Ectodermal cell (in vitro differentiated cells): ENCODE measurements around the gene SERPINB12.

Experiments used
- H3K27ac ChIP-seq: 2 replicates; pipeline ENCODE4 v1.7.0; 2013; ENCODE audit warnings: mild to moderate bottlenecking, low read depth, low read length; ENCODE audit not compliant: insufficient read depth, poor library complexity, severe bottlenecking
- H3K27me3 ChIP-seq: 2 replicates; pipeline ENCODE4 v1.7.0; 2013; ENCODE audit warnings: mild to moderate bottlenecking, low read length; ENCODE audit not compliant: insufficient read depth, control insufficient read depth, poor library complexity, severe bottlenecking
- H3K36me3 ChIP-seq: one replicate; pipeline ENCODE4 v1.7.0; 2013; ENCODE audit warnings: low read length; ENCODE audit not compliant: control insufficient read depth, insufficient read depth
- H3K4me1 ChIP-seq: one replicate; pipeline ENCODE4 v1.7.0; 2013; ENCODE audit warnings: low read length; ENCODE audit not compliant: control insufficient read depth, insufficient read depth
- H3K4me3 ChIP-seq: 2 replicates; pipeline ENCODE4 v1.7.0; 2013; ENCODE audit warnings: low read depth, low read length, control low read depth; ENCODE audit not compliant: insufficient read depth
- H3K9me3 ChIP-seq: 2 replicates; pipeline ENCODE4 v1.7.0; 2013; ENCODE audit warnings: mild to moderate bottlenecking, low read length, moderate library complexity; ENCODE audit not compliant: control insufficient read depth
- WGBS, 2 experiments: methylation state at CpG; one replicate each; pipeline ENCODE4 v1.1.7; 2013; ENCODE audit warnings: missing lambda C conversion rate in 2 of 2; 5-methylcytosine and 5-hydroxymethylcytosine counted together

The SERPINB12 gene

DNA sequence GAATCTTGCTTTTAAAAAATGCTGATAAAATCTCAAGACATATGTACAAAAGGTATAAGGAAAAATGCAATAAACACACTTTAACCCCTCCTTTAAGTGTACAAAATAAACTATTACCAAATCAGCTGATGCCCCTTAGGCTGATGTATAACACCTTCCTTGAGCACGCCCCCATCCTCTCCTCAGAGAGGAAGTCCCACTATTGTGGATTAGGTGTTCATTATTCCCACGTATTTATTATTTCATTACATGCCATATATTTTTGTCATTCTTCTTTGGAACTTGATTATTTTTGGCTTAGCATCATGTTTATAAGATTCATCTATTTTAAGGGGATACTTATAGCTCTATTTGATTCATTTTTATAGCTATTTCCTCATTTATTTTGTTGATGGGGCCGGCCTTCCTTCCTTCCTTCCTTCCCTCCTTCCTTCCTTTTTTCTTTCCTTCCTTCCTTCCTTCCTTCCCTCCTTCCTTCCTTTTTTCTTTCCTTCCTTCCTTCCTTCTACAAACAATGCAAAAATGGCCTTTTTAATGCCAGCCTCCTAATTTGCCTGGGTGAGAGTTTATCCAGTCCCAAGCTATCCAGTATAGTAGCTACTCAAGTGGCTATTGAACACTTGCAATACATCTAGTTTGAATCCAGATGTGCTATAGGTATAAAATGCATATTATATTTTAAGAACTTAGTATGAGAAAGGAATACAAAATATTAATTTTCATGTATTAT, 49.0 kb downstream of the SERPINB12 start:
- Histone ChIP-seq H3K4me1 (no peaks in the 10 kb centered on the region), H3K27ac (no peak overlapping the region), H3K36me3 (no peaks in the 10 kb centered on the region), H3K27me3 (no peaks in the 10 kb centered on the region), H3K4me3 (no peak overlapping the region), H3K9me3 (no peaks in the 10 kb centered on the region)
- 86 to 98% methylated on average over 2 of the region's 3 CpGs for WGBS, 2 experiments

DNA sequence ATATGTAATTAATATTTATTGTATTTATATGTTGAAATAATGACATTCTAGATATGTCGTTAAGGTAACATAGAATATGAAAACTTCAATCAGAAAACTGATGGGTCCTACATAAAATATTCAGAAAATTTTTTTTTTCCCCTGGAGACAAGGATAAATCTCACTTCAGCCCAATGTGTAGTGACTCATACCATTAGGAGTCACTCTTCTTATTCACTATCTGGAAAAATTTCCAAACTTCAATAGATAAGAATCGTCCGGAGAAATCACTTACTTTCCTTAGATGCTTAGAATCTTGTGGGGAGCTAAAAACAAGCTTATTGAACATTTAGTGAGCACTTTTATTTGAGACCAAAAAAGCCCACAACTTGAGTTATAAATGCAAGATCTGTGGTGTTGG, 49.6 kb downstream of the SERPINB12 start:
- Histone ChIP-seq H3K4me1 (no peaks in the 10 kb centered on the region), H3K36me3 (no peaks in the 10 kb centered on the region), H3K27ac (no peak overlapping the region), H3K9me3 (no peaks in the 10 kb centered on the region), H3K4me3 (no peak overlapping the region), H3K27me3 (no peaks in the 10 kb centered on the region)
- 100% methylated on average over 2 of the region's 3 CpGs; no CpG with 5 or more reads in 1 of the 2 experiments for WGBS, 2 experiments

DNA sequence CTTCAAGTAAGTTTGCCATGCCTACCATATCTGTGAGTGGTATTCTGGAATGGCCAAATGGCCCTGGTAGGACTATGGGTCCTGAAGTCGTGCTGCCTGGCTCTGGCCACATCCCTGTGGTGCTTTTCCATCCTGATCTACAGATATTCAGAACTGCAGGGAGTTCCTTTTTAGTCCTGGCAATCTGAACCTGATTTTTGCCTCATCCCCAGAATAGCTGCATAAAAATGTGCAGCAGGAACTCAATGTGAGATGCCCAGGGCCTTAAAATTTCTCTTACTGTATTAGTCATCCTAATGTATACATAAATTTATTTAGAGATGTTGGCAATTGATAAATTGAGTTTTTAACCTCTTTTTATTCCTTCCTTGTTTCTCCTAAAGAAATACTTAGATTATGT, 50.3 kb downstream of the SERPINB12 start:
- Histone ChIP-seq H3K9me3 (no peaks in the 10 kb centered on the region), H3K27ac (no peak overlapping the region), H3K27me3 (no peaks in the 10 kb centered on the region), H3K4me3 (no peak overlapping the region), H3K36me3 (no peaks in the 10 kb centered on the region), H3K4me1 (no peaks in the 10 kb centered on the region)
- WGBS, 2 experiments: 55 to 68% methylated on average over 1 of the region's 1 CpG

- H3K27me3 ChIP-seq: no peaks in the 10 kb centered on the region
- no peaks in the 10 kb centered on the region for H3K9me3 ChIP-seq
- no peaks in the 10 kb centered on the region for H3K4me1 ChIP-seq
- H3K4me3 ChIP-seq: no peak overlapping the region
- no peaks in the 10 kb centered on the region for H3K36me3 ChIP-seq
- WGBS, 2 experiments: 78 to 82% methylated on average over 14 of the region's 14 CpGs
- no peak overlapping the region for H3K27ac ChIP-seq
Measured at GRCh38 chr18:63596964-63597363, 54.8 kb downstream of the SERPINB12 start.

DNA sequence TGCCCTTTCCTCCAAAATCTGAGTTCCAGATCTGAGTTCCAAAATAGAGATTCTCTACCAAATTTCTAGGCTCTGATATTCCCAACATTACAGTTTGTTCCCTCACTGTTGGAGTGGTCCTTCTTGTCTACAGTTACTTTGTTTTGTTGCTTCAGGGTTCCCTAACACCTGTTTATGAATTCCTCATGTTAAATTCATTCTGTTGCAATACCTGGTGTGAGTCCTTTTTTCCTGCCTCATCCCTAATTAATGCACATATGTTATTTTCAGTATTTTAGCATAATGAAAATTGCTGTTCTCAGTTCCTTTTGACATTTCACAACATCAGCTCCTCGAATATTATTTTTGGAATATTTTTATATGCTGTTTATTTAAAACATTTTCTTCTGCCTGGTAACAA, 61.2 kb downstream of the SERPINB12 start:
- WGBS, 2 experiments: no CpG with 5 or more reads among the region's 1 CpG
- Histone ChIP-seq H3K36me3 (no peaks in the 10 kb centered on the region), H3K4me1 (no peaks in the 10 kb centered on the region), H3K27me3 (no peaks in the 10 kb centered on the region), H3K9me3 (no peaks in the 10 kb centered on the region), H3K4me3 (no peak overlapping the region), H3K27ac (no peak overlapping the region)

DNA sequence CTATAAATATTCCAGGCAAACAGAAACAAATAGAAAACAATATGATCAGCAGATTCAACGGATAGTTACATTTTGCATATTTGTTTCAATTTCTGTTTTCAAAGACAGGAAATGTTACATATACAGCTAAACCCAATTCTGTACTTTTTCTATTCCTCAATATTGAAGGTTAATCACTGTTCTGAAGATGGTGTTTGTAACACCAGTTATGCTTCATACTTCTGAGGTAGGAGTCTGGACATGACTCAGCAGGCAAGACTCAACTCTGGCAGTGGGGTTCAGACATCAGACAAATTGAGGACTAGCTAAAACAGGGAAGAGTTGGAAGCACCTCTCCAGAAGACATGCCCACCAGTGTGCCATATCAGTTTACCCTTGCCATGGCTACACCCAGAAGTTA, 61.6 kb downstream of the SERPINB12 start:
- H3K27ac ChIP-seq: no peak overlapping the region
- H3K36me3 ChIP-seq: no peaks in the 10 kb centered on the region
- WGBS, 2 experiments: 0% methylated on average over 1 of the region's 1 CpG; no CpG with 5 or more reads in 1 of the 2 experiments
- H3K27me3 ChIP-seq: no peaks in the 10 kb centered on the region
- no peaks in the 10 kb centered on the region for H3K4me1 ChIP-seq
- no peaks in the 10 kb centered on the region for H3K9me3 ChIP-seq
- no peak overlapping the region for H3K4me3 ChIP-seq

DNA sequence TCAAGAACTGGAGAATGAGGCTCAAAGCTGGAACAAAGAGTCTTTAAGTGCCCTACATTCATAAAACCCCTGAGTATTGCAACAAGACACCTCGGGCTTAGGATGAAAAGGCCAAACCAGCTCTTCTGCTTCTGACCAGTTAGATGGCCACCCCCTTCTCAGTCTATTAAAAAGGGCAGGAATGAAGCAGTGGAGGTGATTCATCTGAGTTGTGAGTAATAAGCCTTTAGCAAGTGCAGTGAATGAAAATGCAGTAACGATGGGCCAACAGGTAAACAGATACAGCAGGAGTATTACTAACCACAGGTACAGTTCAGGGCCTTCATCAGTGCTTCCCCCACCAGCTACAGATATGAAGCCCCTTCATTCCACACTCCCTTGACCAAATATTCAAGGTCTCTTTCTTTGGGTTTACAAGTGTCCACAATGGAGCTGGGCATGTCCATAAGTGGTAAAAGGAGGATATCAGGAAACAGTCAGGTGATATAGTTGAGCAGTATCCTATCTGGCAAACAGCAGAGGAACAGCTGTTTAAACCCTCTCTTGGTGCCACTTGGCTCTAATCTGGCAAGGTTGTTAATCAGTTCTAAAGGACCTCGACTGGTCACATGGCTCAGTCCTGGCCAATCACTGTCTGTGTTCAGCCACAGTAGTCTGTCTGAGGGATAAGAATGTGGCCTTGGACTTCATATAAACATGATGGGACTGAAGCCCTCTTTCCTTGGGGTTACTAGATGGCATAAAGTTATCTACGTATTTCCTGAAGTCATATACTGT, 62.8 kb downstream of the SERPINB12 start:
- Histone ChIP-seq H3K36me3 (no peaks in the 10 kb centered on the region), H3K27ac (no peak overlapping the region), H3K4me1 (no peaks in the 10 kb centered on the region), H3K9me3 (no peaks in the 10 kb centered on the region), H3K27me3 (no peaks in the 10 kb centered on the region), H3K4me3 (no peak overlapping the region)
- WGBS, 2 experiments: 89 to 95% methylated on average over 4 of the region's 4 CpGs

GRCh38 chr18:63606526-63606925, 64.4 kb downstream of the SERPINB12 start:
- H3K27ac ChIP-seq: no peak overlapping the region
- no peaks in the 10 kb centered on the region for H3K4me1 ChIP-seq
- H3K36me3 ChIP-seq: no peaks in the 10 kb centered on the region
- WGBS, 2 experiments: 89 to 100% methylated on average over 2 to 3 of the region's 3 CpGs
- H3K4me3 ChIP-seq: no peak overlapping the region
- H3K27me3 ChIP-seq: no peaks in the 10 kb centered on the region
- no peaks in the 10 kb centered on the region for H3K9me3 ChIP-seq

GRCh38 chr18:63613420-63613819, 71.3 kb downstream of the SERPINB12 start:
- no peak overlapping the region for H3K27ac ChIP-seq
- no peaks in the 10 kb centered on the region for H3K9me3 ChIP-seq
- no peak overlapping the region for H3K4me3 ChIP-seq
- H3K27me3 ChIP-seq: no peaks in the 10 kb centered on the region
- H3K36me3 ChIP-seq: no peaks in the 10 kb centered on the region
- no peaks in the 10 kb centered on the region for H3K4me1 ChIP-seq
- 90 to 93% methylated on average over 4 of the region's 4 CpGs for WGBS, 2 experiments

DNA sequence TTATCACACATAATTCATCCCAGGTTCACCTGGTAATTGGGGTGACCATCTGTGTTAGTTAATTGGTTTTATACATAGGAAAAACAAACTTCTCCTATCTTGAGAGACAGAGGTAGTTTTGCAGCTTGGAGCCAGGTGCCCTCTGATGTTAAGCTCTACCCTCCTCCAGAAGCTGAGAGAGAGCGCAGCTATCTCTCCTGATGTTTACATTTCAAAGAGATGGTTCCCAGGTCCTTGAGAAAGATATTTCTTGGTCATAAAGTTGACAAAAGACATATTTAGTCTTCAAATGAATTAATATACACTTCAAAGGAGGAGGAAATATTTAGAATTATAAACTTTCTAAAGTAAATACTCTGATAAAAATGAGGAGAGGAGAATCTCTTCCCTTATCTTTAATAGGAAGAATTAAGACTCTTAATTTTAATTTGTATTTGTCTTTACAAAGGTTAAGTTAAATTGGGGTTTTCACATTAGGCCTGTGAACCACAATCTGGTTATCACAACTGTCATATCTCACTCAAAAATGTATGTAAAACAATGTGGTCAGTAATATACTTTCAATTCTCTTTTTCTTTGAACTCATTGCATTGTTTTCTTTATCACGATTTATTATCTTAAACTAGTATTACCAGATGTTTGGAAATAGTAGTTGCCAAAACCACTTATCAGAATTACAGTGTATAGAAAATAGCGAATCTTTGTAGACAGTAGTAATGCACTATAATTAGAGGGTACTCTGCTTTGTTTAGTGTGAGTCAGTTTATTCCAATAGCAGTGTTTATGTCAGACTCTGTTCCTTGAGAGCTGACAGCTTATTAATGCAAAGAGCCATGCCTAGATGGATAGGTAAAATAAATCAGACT, 75.1 kb downstream of the SERPINB12 start:
- Histone ChIP-seq H3K4me1 (no peaks in the 10 kb centered on the region), H3K4me3 (no peak overlapping the region), H3K36me3 (no peaks in the 10 kb centered on the region), H3K27me3 (no peaks in the 10 kb centered on the region), H3K9me3 (no peaks in the 10 kb centered on the region), H3K27ac (no peak overlapping the region)
- WGBS, 2 experiments: 81 to 93% methylated on average over 1 to 2 of the region's 3 CpGs
